HG03432 (cell line): ENCODE measurements around the gene PPP6R3.
"Not testable (repeated sequence)": the region's sequence is repeated elsewhere in the genome, so short reads cannot be mapped to it uniquely, and the experiment has no call there.

Experiments
- ATAC-seq: cut with Tn5 transposase; IDR thresholded peaks from one replicate; pipeline ENCODE4 v1.9.1; 2021; ENCODE audit warnings: mild to moderate bottlenecking, moderate library complexity; ENCODE audit not compliant: unreplicated experiment

PPP6R3 gene

DNA sequence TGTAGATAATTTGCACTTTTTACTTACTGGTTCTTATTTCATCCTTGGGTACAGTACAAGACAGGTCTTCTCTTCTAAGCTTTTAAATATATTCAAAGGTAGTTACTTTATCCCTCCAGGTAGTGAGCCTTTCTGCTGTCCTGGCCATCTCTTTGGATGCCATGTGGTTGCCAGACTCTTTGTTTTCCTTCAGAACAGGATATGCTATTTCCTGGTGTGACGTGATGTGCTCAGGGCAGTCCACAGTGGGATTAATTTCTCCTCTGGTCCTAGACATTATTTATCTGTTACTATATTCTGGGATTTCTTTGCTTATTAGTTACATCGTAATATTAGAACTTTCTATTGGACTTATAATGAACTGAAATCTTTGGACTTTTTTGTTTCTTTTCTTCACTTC lies 63.7 kb downstream of the PPP6R3 start:
- no peak for ATAC-seq

DNA sequence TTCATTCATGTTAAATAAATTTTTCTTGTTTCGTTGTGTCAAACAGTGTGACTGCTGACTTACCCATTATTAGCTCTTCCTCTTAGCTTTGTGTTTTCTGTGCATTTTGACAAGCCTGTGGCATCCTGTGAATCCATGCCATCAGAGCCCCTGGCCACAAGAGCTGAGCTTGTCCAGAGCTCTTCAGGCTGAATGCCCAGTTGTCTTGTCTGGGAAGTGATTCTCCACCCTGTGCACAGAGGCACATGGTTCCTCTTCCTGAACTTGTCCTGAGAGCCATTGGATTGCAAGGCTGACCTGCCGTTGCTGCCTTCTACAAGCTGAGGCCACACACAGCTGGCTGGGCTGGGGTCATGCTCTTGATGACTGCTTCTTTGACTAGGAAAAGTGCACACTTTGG lies 64.1 kb downstream of the PPP6R3 start:
- ATAC-seq, result no peak

DNA sequence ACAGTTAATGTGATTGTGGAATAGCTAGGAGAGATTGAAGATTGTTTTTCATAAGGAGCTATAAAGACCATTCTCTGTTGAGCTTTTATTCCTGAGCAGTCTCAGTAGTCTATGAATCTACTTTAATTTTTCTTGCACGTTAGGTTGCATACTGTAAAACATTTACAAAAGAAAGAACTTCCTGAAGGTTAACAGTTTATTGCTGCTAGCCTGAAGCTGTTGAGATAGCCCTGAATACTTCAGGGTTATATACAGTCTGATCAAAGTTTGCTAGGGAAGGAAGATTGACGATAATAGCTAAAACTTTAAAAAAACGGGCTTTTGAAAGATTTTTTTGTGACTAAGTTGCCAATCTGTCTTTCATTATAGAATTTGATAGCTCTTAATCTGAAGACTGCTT lies 64.8 kb downstream of the PPP6R3 start:
- no peak for ATAC-seq

DNA sequence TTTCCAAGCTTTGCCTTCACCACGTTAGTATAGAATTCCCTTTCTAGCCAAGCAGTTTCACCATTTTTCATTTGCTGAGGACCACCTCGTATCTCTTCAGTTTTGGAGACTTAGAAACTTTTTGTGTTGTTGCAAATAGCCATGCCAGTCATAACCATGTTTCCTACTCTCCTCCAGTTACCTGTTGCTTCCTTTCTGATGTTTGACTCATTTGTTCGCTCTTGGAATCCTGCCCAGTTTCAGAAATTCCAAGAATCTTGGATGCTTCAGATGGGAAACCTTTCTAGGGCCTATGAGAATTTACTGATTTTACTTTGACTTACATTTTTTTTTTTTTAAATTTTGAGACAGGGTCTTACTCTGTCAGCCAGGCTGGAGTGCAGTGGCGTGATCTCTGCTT lies 65.4 kb downstream of the PPP6R3 start:
- no peak for ATAC-seq

DNA sequence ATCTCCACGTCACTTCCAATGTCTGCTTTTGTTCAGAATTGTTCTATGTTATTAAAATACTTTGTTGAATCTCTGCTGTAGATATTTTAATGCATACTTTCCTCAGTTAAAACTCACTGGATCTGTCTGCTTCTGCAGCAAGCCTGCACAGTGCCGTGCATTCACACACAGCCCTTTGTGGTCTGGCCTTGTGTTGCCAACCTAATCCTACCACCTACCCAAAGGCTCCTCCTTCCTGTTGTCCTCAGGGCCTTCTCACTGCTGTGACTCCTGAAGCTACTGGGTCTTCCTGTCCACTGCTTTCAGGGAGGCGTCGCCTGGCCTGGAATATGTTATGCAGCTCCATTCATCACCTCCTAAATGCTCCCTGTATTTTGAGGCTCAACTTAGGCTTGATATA lies 67.0 kb downstream of the PPP6R3 start:
- ATAC-seq, result no peak

DNA sequence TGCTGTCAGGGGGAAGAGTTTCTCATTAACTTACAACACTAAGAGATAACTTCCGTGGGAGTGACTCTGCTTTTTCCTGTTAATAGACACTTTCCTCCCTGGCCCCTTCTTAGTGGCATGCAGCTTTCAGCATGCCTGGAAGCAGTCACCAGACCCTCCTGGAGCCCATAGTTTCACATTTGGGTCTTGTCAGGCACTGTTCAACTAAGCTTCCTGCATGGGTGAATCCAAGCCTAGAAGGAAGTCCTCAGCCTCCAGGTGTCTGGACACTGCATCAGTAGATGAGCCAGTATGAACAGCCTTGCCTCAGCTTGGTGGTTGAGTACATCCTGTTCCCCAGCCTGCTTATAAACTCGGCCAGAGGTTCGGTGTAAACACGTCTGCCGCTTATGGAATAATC lies 68.1 kb downstream of the PPP6R3 start:
- ATAC-seq, result no peak

DNA sequence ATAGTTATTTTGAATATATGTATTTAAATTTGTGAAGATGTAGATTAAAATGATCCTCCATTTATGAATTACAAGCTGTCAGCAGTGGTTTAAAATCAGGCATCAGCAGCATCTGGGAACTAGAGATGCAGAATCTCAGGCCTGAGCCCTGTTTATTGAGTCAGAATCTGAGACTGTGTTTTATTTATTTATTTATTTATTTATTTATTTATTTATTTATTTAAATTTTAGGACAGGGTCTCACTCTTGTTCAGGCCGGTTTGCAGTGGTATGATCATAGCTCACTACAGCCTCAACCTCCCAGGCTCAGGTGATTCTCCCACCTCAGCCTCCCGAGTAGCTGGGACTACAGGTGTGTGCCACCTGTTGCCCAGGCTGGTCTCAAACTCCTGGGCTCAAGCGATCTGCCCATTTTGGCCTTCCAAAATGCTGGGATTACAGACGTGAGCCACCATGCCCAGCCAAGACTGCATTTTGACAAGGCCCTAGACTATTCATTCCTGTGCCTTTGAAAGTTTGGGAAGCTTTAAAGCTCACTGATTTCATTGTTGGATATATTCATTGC lies 70.7 kb downstream of the PPP6R3 start:
- no peak for ATAC-seq

DNA sequence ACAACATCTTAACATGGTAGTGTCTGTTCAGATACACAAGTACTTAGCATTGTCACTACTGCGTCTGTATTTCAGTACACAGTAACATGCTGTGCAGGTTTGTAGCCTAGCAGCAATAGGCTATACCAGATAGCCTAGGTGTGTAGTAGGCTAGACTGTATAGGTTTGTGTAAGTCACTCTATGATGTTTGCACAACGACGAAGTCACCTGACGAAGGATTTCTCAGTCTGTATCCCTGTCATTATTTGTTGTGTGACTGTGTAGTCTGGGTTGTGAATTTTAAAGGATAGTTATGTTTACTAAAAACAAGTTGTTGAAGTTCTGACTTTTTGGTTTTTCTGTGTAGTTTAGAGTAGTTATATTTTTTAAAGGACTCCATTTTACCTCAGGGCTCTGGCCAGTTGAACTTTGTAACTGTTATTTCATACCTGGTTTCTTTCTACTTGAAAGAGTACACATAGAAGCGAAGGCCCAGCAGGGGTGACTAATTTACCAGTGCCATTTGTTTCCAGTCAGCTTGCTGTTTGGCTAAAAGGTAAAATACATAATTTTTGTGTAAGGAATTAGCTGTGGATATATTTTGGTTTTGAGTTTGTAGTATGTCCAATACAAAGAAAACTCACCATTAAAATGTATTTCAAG lies 72.3 kb downstream of the PPP6R3 start:
- ATAC-seq, result no peak

DNA sequence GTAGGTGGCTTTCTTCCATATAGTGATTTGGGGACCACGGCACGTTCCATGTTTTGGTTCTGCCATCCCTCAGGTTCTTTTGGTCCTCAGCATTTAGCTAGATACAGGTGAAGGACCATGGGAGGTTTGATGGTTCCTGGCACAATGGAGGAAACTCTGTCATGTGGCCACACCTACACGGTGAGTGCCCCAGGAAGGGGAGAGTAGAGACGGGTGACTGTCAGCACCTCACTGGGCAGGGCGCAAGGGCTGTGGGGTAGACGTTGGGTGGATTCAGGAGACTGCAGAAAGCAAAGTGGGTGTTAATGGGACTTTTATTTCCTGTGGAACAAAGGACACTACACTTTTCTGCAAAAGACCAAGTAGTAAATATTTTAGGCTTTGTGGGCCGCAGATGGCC lies 73.4 kb downstream of the PPP6R3 start:
- no peak for ATAC-seq

DNA sequence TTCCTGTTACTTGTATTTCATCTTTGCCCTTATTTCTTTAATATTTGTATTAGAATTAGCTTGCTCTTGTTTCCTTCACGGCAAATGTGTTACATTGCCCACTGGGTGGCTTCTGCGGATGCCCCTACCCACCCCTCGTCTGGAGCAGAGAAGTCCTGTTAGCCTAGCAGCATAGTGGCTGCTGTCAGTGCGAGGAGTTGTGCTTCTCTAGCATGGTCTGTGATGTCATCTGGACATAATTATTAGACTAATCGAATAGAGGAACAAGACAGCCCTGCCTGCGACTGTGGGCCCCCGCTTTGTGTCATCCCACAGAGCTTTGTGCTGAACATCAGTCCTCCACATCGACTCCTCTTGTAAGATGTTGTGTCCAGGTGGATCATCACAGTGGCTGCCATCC lies 74.5 kb downstream of the PPP6R3 start:
- no peak for ATAC-seq

DNA sequence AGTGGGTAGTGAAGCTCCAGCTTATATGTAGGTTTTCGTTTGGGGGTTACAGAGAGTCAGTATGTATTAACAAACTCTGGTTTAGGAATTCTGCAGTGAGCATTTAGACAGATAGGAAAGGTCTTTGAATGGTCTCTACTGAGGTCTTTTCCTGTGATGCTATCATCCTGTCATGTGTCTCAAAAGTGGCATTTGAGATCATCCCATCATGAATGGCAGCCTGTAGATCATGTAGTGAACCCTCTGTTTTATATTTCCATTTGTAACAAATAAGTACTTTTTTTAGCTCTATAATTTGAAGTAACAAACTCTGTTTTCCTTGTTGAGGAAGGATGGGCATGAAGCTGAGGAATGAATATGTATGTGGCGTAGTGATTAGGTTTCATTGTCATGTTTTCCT lies 76.2 kb downstream of the PPP6R3 start:
- no peak for ATAC-seq

DNA sequence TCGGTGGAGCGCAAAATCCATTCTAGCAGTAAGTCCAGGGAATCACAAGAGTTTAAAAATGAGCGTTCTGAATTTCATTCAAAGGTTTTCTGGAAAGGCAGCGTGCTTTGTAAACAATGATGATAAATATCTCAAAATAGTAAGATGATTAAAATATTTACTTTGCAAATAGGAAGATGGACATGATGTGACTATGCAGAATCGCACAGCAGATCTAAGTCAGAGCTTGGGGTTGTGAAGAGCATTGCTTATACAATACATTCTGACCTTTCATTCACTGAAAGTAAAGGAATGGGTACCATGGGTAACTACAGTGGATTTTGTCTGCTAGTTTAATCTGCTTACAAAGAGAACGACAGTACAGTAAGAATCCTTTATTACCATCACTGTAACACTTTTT lies 77.5 kb downstream of the PPP6R3 start:
- no peak for ATAC-seq

DNA sequence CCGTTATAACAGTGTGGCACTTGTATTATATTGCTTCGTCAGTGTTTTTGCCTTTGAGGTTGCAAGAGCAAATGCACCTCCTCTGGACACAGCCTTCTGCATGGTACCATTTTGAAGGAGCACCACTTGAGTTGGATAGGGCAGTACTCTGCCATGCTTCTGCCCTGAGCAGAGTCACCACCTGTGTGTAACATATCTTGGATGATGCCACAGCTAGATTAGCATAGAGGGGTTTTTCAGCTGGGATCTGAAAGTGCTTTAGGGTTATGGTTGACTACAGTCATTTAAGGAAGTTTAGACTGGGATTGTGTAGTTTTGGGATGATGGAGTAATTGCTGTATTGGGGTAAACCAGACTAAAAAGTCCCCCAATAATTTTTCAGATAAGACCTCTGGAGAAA lies 78.8 kb downstream of the PPP6R3 start:
- ATAC-seq, result no peak

DNA sequence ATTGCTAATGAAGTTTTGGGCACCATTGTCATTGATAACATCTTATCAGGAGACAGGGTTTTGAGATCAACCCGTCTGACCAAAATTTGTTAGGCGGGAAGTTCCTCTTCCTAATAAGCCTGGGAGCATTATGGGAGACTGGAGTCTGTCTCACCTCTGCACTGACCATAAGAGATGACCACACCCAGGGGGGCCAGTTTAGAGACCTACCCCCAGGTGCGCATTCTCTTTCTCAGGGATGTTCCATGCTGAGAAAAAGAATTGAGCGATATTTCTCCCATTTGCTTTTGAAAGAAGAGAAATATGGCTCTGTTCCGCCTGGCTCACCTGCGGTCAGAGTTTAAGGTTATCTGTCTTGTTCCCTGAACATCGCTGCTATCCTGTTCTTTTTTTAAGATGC lies 80.0 kb downstream of the PPP6R3 start:
- ATAC-seq, result not testable (repeated sequence)

DNA sequence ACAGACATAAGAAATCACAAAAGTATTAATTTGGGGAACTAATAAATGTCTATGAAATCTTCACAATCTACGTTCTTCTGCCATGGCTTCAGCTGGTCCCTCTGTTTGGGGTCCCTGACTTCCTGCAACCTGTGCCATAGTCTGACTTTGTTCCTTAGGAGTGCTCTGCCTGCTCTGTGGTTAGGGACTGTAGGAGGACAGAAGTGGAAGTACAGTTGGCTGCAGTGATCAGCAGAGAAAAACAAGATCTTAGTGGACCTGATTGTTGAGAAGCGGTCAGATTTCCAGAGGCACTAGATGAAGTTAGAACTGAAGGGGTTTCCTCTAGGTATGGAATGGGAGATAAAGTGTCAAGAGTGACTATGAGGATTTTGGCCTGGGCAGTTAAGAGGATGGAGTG lies 80.6 kb downstream of the PPP6R3 start:
- no peak for ATAC-seq

DNA sequence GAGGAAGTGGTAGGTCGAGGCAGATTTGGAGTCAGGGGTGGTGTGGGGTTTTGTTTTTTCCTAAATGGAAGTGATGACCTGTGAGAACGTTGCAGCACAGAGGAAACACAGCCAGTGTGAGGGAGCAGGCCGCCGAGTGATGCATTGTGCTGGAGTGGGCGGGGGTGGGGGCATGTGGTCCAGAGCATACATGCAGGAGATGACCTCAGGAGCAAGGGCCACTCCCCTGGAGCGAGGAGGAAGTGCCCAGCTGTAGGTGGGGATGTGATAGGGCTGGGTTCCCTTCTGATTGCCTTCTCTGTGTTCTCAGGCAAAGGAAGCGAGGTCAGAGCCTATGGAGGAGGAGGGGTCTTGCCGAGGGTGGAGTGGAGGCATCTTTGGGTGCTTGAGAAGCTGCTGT lies 81.4 kb downstream of the PPP6R3 start:
- ATAC-seq, result no peak

DNA sequence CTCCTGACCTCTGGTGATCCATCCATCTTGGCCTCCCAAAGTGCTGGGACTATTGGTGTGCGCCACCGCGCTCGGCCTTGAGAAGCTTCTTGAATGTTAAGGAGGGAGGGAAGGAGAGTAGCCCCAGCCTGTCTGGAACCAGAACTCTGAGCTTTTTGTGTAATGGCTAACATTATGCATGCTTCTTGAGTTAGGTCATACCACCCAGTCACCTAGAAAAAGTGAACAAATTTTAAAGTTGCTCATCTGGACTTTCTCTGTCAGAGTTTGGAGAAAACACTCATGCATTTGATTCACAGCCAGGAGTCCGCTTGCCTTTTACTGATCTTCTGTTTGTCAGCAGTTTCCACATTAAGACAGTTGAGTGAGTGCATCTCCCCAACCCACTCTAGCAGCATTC lies 82.1 kb downstream of the PPP6R3 start:
- no peak for ATAC-seq

DNA sequence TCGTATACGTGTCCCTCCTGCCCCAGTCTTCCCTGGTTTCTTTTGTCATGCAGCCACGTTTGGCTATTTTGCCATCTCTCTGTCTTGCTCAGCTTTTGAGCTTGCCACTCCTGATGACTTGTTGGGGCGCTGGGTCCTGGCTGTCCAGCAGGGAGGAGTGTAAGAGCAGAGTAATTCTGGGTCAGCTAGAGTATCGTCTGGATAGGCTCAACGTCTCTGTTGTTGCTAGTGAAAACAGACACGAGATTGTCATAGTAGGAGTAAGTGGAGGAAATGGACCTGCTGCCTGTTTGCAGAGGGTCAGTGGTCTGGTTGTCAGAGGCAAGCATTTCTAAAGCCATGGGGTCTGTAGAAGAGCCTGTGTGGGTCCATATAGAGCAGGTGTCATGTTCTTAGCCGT lies 83.0 kb downstream of the PPP6R3 start:
- ATAC-seq, result no peak

DNA sequence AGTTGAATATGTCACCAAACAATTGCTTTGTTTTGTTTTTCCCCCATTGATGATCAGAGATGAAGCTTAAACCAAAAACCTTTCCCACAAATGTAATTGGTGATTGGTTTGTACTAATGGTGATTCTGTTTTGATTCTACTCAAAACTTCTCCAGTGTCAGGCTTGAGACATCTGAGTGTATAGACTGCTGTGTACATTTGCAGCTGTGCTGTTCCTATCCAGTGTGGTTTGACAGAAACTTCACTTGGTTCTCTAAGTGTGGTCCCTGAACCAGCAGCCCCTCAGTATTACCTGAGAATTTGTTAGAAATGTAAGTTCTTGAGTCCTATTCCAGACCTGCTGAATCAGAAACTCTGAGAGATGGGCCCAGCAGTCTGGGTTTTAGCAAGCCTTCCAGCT lies 84.8 kb downstream of the PPP6R3 start:
- ATAC-seq, result no peak

DNA sequence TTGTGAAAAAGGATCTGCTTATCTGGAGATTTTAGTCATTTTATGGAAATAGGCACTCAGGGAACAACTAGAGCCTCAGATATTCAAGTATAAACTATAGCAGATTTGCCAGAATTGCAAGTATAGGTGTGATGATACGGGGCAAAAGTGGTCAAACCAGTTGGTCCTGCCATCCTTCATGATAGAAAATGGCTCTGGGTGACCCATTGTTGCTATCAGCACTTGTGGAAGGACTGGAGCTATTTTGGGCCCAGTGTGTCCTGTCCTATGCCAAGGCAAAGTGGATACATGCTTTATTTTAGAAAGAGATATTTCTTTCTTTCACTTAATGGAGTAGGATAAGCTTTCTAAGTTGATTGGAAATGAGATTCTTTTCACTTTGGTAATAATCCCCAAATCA lies 85.2 kb downstream of the PPP6R3 start:
- ATAC-seq, result no peak

DNA sequence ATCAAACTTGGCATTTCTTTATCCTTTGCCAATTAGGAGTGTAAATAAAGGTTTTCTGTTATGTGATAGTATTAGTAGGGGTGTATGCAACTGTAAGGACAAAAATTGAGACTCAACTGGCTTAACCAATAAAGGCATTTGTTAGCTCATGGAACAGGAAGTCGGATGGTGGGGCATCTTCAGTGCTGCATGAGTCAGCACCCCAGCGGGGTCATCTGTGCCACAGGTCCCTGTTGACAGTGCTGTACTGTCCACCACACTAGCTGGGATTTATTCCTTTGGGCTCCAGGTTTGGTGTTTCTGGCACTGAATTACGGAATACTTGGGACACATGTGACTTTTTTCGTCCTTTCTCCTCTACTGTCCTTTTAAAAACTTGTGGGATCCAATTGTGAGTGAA lies 86.0 kb downstream of the PPP6R3 start:
- ATAC-seq, result no peak

DNA sequence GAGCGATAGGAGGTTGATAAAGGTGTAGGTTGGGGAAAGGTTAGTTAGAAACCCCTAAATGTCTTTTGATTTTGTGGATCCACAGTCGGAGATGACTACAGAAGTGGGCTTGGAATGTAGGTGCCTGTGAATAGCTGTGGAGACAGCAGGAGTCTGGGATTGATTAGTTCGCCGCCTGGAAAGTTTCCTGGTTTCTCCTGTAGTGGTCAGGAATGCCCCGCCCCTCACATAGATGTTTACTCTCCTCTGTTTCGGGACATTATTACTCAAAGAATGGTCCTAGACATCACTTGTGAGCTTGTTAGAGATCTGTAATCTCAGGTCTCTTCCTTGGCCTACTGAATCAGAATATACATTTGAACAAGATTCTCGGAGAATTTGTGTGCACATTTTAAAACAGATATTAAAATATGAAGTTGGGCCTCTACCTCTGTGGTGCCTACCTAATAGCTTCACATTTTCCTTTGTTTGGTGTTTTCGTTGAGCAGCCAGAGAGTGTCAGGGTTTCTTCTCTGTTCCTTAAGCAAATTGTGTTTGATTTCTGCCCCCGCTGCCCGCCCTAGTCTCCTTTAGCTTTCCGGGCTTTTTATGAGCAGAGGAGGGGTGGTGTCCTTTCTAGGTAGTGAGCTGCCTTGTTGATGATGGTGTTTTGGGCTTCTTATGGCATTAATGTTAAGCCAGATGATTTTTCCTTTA lies 89.4 kb downstream of the PPP6R3 start:
- ATAC-seq, result no peak

DNA sequence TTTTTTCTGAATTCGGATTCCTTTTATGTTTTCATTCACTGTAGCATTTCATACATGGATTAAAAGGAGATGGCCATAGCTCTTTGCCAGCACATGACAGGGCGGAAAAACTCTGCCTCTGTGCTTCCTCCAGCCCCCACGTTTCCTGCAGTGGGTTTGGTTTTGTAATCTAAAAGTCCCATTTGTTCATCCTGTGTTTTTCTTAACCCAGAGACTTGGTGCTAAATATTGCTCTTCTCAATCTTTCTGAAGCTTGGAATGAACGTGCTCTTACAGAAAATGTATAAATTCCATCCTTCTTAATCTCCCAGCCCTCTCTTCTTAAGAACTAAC lies 89.9 kb downstream of the PPP6R3 start:
- no peak for ATAC-seq
